T1000 (cell line): Measurements from ENCODE around the gene CRHR1.

Experiments
- DNase-seq: peaks from one replicate; lab custom pipeline; 2025; ENCODE audit warnings: mixed read lengths; lab: John Stamatoyannopoulos, UW

The CRHR1 gene

GRCh38 chr17:45789874-45790273 lies 5.8 kb downstream of the CRHR1 start:
- DNase-seq, result no peak

DNA sequence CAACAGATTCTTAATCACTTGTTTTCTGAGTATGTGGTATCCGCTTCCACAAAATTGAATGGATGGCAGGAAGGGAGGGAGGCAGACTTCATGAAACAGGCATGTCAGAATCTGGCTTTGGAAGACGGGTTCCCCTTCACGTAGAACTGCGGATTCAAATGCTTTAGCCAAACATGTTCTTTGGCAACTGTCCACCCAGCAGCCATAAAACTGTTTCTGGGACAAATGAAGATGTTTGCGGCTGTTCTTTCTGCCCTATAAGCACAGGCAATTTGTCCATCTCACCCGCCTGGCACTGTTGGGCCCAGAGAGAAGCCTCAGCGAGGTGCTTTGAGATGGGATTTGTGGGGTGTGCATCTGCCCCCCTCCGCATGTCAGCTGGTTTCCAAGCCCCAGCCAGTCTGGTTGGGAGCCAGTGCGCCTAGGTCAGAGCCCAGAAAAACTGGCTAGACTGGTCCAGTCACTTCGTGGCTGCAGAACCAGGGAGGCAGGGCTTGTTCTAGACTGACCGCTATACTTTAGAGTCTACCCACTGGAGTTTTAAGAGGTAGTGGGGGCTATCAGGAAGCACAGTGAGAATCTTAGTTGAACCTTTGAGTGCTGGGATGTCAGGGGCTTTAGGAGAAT lies 6.3 kb downstream of the CRHR1 start:
- no peak for DNase-seq

- DNase-seq, result no peak
Measured at GRCh38 chr17:45791041-45791582, 7.0 kb downstream of the CRHR1 start.

- no peak for DNase-seq
Measured at GRCh38 chr17:45791935-45792334, 7.8 kb downstream of the CRHR1 start.

- DNase-seq, result no peak
Measured at GRCh38 chr17:45792437-45792836, 8.3 kb downstream of the CRHR1 start.

GRCh38 chr17:45792995-45793755 lies 9.1 kb downstream of the CRHR1 start:
- DNase-seq, result no peak

DNA sequence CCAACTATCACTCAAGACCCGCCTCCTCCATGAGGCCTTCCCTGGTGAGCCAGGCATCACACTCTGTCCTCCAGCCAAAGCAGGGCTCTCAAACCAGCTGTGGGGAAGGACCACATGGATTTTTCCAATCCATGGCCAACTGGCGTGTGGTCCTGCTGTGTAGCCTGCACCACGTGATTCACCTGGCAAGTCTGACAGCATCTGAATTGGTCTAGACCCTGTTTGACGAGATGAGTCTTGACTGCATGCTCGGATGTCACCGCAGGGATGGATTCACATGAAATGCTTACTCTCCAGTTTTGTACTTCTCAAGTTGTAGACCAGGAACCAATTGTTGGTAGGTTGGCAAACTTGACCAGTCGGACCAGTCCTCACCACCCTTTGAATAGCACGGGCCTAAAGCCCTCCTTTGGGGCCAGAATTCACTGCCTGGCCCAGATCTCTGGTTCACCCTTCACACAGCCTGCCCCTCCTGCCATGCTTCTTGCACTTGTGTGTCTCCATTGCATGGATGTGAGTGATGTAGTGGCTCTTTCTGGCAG lies 9.9 kb downstream of the CRHR1 start:
- no peak for DNase-seq

GRCh38 chr17:45794840-45795239 lies 10.7 kb downstream of the CRHR1 start:
- DNase-seq, result no peak

DNA sequence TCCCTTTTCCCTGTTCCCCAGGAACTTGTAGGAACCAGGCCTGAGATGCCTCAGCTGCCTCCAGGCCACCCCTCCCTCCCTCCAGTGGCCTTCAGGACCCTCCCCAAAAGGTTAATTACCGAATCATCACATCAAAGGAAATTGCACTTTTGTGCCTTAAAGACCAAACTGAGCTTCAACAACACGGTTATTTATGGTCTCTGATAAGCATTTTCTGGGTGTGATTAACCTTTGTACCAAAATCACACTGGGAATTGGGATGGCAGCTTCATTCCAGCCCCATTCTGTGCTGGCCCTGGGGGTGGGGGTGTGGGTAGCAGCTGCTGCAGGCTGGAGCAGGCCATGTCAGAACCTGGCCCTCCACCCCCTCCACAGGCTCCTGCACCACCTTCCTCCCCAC lies 16.7 kb downstream of the CRHR1 start:
- DNase-seq, result no peak

DNA sequence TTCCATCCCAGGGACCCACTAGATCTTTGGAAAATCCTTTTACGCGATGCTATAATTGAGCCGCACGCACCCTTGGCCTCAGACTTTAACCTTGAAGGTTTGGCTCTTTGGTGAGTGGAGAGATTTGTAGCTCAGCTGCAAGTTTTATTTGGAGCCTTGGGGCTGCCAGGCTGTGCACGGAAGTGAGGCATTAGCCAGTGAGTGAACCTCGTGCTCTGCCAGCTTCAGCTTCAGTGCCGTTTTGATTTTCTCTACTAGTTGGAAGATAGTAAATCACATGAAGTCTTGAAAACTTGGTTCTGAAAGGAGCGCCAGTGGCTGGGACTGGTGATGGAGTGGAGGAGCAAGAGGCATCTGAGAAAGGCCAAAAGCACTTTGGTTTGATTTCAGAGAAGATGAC lies 17.3 kb downstream of the CRHR1 start:
- DNase-seq, result no peak

DNA sequence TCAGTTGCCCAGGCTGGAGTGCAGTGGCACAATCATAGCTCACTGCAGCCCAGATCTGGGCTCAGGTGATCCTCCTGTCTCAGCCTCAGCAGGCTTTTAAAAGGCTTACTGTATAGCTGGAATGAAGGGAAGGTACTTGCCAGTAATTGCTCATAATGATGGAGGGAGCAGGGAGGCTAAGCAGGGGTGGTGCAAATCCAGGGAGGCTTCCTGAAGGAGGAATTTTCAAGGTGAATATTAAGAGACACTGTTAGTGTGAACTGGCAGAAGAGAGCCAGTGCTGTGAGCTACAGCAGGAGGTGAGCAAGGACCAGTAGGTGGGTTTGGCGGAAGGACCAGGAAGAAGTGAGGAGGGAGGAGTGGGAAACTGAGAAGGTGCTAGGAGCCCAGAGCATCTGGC lies 24.7 kb downstream of the CRHR1 start:
- DNase-seq, result no peak

- DNase-seq, result no peak
Measured at GRCh38 chr17:45809499-45809898, 25.4 kb downstream of the CRHR1 start.

DNA sequence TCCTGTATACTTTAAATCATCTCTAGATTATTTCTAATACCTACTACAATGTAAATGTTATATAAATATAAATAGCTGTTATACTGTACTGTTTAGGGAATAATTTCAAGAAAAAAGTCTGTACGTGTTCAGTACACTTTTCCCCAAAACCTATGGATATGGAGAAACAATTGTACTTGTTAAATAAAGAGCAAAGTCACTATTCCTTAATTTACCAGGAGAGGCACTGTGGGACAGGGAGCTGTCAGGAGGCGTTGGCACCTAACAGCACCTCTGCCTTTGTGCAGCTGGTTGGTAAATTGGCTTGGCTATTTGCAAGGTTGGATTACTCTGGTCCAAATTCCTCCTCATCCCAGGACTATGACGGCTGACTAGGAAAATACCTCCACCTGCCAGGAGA lies 28.0 kb downstream of the CRHR1 start:
- DNase-seq, result no peak

GRCh38 chr17:45813048-45813725 lies 29.1 kb downstream of the CRHR1 start:
- no peak for DNase-seq

DNA sequence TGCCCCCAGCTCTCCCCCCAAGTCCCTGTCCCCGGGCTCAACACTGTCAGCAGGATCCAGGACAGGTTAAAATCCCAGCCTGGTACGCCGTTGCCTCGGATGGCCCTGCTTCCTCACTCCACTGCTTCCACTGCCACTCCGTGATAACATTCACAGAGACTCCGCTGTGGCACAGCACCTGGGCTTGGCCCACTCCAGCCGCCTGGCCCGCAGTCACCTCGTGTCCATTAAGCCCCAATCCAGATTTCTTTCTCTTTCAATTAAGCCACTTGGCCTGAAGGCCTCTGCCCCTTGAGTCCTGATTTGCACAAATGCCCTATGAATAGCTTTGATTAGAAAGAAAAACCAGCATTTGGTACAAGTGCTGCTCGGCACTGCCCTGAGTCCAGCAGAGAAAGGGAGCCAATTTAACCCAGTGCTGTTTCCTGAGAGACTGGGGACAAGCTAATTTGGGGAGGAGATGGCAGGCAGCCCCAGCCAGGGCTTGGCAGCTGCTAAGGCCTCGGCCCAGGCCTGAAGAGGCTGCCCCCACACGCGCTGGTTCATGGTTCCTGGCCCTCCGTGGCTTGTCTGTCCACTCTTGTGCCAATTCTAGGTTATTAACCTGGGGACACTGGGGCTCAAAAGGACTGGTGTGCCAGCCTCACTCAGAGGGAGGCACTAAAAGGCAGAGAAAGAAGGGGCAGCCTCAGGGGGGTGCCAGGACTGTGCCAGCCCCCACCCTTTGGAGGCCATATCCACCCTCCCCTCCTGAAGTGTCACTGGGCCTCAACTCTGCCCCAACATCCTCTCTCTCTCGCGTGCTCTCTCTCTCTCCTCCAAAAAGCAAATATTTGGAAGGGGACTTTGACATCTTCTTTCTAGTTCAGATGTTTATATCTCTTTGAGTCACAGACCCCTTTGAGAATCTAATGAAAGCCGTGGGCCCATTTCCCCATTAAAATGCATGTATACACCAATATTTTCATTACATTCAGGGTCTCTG lies 30.8 kb downstream of the CRHR1 start:
- no peak for DNase-seq

DNA sequence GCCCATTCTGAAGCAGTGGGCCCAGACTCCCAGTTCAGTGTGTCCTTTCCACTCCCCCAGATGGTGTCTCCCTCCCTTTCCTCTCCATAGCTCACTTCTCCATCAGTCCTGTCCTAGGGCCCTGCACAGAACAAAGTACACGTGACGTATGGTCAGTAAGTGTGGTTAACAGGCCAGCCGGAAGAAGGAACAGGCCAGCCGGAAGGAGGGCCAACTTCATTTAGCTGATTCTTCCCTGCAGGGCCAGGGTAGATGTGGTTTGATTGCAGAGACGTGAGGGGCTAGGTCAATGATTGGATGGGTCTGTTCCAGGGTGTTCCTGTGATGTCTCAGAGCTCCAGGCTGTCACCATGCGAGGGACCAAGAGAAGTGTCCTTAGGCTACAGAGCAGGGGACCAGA lies 31.6 kb downstream of the CRHR1 start:
- DNase-seq, result no peak

DNA sequence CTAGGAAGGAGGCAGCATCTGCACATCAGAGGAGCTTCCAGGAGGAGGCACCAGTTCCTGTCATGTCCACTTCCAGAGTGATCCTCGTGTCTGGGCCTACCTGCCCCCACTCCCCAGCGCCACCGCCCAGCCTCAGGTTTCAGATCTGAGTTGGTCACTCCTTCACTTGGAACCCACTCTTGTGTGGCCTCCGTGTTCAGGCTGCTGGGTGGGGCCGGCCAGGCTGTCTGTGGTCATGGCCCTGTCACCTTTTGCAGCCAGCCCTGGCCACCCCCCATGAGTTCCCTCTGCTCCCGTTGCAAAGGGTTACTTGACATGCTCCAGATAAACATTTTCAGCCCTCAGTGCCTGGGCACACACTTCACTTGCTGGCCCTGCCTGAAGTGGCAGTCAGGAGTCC lies 33.9 kb downstream of the CRHR1 start:
- DNase-seq, result no peak

DNA sequence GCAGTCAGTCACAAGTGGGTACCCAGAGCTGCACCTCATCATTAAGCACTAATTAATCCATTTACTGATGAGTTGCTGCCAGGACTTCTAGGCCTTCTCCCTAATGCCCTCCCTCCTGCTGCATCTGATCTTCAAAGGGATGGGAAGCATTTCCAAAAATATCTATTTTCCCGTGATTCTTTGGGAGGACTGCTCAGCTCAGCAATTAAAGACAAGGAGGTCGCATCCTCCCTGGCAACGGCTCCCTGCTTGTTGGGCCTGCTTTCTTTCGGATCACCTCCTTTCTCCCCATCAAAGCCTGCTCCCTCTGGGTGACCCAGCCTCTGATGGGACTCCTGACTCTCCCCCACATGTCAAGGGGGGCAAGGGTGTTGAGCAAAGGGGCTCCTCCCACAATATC lies 34.6 kb downstream of the CRHR1 start:
- DNase-seq, result no peak

GRCh38 chr17:45819632-45820031 lies 35.5 kb downstream of the CRHR1 start:
- no peak for DNase-seq

DNA sequence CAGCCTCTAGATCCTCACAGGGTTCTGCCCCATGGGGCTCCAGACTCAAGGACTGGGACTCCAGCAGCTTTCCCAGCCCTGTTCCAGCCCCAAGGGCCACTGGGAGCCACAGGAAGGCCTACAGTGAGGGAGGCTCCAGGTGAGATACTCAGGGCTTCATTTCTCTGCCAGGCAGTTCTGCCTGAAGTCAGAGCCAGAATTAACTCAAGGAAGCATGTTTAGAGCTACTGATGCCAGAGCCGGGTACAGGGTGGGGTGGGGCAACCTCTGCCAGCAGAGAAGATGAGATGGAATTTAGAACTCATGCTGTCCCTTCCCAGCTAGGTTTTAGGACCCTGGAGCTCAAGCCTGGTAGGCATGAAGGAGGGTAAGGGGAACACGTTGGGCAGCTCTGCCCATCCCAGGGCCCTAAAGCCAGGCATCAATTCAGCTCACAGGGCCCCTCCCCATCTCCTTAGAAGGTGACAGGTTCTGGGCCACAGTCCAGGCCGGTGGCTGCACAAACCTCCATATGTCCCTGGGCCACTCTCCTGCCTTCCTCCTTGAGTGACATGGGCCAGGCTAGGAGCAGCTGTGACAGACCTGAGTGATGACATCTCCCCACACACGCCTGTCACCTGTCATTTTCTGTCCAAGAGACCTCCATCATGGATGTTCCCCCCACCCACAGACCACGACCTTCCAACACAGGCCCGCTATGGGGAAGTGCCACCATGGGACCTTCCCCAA lies 36.1 kb downstream of the CRHR1 start:
- DNase-seq, result no peak

DNA sequence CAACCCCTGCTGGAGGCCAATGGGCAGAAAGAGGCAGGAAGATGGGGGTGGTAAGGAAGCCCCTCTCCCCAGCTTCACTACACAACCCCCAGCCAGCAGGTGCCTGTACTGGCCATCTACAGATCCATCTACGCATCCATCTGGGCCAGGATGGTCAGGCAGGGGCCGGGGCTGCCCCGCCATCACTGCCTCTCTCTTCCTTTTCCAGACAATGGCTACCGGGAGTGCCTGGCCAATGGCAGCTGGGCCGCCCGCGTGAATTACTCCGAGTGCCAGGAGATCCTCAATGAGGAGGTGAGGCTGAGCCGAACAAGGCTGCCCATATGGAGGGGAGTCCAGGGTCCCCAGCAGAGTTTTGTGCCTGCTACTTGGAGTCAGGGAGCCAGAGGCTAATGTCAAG lies 37.0 kb downstream of the CRHR1 start:
- no peak for DNase-seq
